Stimulated activated CD8-positive, alpha-beta memory T cell treated with anti-CD3 and anti-CD28 coated beads, Interleukin-4, amount 100 ng/mL, for 24 hours (primary cell): ENCODE data around the gene ATXN10.

Experiments used
- DNase-seq: peaks from one replicate; pipeline ENCODE4 v3.0.0-alpha.2; 2020; ENCODE audit warnings: low read depth

Gene ATXN10

DNA sequence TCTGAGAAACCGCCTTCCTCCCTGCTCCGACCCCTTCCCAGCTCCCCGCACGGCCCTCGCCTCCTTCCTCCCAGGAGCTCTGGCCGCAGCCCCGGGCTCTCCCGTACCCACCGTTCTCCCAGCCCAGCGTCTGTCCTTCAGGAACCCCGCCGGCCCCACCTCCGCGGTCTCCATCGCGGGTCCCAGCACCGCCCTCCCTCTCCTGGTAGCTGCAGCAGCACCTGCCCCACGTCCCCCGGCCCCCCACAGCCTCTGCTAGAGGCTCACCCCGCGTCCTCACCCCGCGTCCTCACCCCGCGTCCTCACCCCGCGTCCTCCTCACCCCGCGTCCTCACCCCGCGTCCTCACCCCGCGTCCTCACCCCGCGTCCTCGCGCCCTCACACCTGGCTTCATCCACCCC, 219.4 kb downstream of the ATXN10 start:
- no peak for DNase-seq

DNA sequence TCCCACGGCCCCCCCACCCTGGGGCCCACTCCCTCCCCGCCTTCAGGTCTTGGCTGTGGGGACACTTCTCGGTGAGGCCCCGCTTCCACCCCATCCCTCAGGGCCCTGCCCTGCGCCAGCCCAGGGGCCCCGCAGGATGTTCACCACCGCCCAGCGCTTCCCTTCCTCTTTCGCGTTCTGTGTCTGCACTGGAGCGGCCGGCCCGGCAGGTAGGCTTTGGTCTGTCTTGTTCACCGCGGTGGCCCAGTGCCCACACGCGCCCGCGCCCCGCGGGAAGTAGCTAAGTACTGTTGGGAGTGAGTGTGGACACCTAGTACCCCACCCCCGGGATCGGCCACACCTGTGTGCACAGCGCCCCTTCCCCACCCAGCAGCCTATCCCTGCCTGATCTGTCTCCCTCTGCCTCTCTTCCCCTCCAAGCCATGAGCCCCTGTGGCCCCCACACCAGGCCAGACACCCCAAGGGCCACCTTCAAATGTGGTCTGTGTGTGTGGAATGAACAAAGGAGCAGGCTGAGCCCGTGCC, 219.9 kb downstream of the ATXN10 start:
- DNase-seq, result no peak

DNA sequence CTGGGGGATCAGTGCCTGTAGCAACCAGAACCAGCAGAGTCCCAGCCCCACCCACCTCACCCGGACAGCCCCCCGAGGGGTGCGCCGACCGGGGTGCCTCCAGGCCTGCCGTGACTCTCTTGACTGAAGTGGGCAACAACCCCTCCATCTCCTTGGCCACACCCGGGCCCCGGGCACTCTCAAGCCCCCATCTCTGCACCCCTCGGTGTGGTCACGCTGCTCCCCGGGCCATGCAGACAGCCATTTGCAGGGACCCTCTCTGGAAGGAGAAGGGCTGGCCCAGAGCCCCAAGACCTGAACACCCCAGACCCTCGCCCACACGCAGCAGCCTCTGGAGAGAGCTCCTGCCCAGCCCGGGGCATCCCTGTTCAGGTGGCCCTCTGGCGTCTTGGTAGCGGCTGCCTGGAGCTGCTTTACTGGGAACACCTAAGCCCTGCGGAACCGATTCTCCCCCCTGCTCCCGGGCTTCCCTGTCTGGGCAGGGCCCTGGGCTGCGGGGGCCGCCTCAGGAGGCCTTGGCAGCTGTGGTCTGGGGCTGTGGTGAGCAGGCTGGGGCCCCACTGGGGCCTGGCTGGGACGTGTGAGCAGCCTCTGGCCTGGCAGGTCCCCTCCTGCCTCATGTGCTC, 220.5 kb downstream of the ATXN10 start:
- no peak for DNase-seq

DNA sequence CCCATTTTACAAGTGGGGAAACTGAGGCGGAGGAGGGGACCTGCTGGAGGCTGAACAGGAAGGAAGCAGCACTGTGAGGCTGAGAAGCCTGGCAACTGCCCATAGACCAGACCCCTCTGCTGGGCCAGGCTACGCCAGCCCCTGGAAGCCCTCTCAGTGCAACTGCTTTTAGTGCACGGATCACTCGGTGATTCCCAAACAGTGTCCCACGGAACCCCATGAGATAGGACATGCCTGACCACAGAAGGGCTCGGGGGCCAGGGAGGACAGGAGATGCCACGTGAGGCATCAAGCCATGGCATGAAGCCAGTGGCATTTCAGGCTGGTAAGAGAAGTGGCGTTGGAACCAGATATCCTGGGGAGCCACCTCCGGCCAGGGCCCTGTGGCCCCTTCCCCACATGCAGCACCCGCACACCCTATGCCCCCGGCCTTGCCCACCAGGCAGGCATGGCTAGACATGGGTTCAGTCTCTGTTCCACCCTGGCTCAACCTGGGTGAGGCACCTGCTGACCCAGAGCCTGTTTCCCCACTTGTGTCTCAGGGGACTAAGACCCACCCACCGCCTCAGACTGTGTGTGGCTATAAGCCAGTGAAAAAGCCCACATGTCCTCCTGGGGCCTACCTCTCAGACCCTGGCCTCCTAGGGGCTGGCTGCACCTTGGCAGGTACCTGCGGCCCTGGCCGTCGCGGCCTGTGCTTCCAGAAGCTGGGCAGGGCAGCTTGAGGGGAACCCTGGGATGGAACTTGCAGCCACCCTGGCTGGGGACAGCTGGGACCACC, 221.2 kb downstream of the ATXN10 start:
- no peak for DNase-seq

DNA sequence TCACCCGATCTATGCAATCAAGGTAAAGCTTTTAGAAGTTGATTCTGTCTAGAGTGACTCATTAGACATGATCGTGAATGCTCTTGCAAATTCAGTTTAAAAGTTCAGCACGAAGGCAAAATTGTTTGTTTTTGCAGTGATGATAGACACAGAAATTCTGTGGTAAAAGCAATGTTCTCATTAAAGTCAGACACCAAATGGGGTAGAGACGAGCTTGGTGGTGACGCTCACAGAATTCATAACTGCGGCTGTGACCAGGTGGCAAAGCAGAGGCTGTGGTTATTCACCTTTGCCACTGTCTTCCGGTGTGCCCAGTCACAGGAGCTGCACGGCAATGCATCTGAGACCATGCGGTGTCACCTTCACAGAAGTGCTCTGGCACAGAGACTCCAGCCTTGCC, 221.9 kb downstream of the ATXN10 start:
- DNase-seq, result no peak
